Breast epithelium (tissue), 4 donors: Measurements from ENCODE around the gene NME7. TPM values are rescaled to one million over a fixed set of nuclear protein-coding genes. Genes with fewer than 3 reads are reported as not detected.

Source experiments
- DNase-seq, 2 donors: peaks; one replicate each; pipeline ENCODE4 v3.0.0-alpha.2; 2019; ENCODE audit warnings: low spot score in 2 of 2
- H3K27ac ChIP-seq, 2 donors: fragments of 200-600 bp; sonication (generic) in 1 of 2; one replicate each; pipeline ENCODE4 v1.5.1; 2016 to 2019; ENCODE audit warnings: mild to moderate bottlenecking in 1 of 2
- H3K27me3 ChIP-seq, 2 donors: fragments of 200-600 bp; sonication (generic) in 1 of 2; one replicate each; pipeline versions ENCODE4 v1.5.1 to v1.6.0; 2017 to 2019; ENCODE audit warnings: control low read depth in 1 of 2, mild to moderate bottlenecking in 1 of 2
- H3K36me3 ChIP-seq: fragments of 200-600 bp; one replicate; pipeline ENCODE4 v1.5.1; 2019
- H3K4me1 ChIP-seq, 2 donors: fragments of 200-600 bp; sonication (generic); one replicate each; pipeline ENCODE4 v1.5.1; 2016 to 2019; ENCODE audit warnings: control low read depth in 1 of 2
- H3K4me3 ChIP-seq, 3 donors: fragments of 200-600 bp; sonication (generic); 1 replicate in 2 of 3; 2 replicates in 1 of 3; pipeline ENCODE4 v1.5.1; 2016 to 2019; ENCODE audit warnings: mild to moderate bottlenecking in 3 of 3, moderate library complexity in 2 of 3
- H3K9me3 ChIP-seq, 2 donors: fragments of 200-600 bp; sonication (generic) in 1 of 2; one replicate each; pipeline ENCODE4 v1.5.1; 2016 to 2019; ENCODE audit warnings: control low read depth in 1 of 2
- CTCF ChIP-seq, 3 donors: fragments of 450-650 bp; IDR thresholded peaks; one replicate each; pipeline ENCODE4 v1.5.1; 2016 to 2017; ENCODE audit warnings: antibody characterized with exemption in 3 of 3, mild to moderate bottlenecking in 3 of 3, moderate library complexity in 3 of 3
- POLR2A ChIP-seq: fragments of 450-650 bp; IDR thresholded peaks from one replicate; pipeline ENCODE4 v1.6.1; 2016; ENCODE audit warnings: antibody characterized with exemption, mild to moderate bottlenecking, moderate library complexity
- POLR2AphosphoS5 ChIP-seq, 3 donors: sonication (generic); formaldehyde crosslinking; IDR thresholded peaks; one replicate each; pipeline ENCODE4 v1.6.1; 2017; ENCODE audit warnings: antibody characterized with exemption in 3 of 3
- intact Hi-C: fragments of 100-400 bp; cut with DNase I; formaldehyde crosslinking; loops from one replicate; pipeline ENCODE4 v1.15.1; 2023; ENCODE audit warnings: low total_unique reads
- total RNA-seq, 3 donors: library from RNA; depleted of rRNA; stranded (reverse); fragments of >200 nt; gene quantifications; one replicate each; pipeline ENCODE4 v1.1.0, GENCODE V29; 2016

NME7 gene
- total RNA-seq, 3 donors from 2014 or later = 13.0 to 22.8 (median 16.7) TPM

- H3K36me3 ChIP-seq = no peaks in the 10 kb centered on the region
- intact Hi-C loops = no loop called here
- no peak for DNase-seq
- H3K4me3 ChIP-seq = no peak overlapping the region
- H3K9me3 ChIP-seq = no peaks in the 10 kb centered on the region
- no peaks in the 10 kb centered on the region for H3K4me1 ChIP-seq
- no peaks in the 10 kb centered on the region for H3K27me3 ChIP-seq
- no peak overlapping the region for H3K27ac ChIP-seq
- no peak for TF ChIP-seq POLR2AphosphoS5 (IDR thresholded peaks at IDR 0.05)
- no peak for TF ChIP-seq CTCF (IDR thresholded peaks at IDR 0.05)
- TF ChIP-seq POLR2A = no peak
Measured at GRCh38 chr1:169196581-169196980, 171.0 kb downstream of the NME7 start.

DNA sequence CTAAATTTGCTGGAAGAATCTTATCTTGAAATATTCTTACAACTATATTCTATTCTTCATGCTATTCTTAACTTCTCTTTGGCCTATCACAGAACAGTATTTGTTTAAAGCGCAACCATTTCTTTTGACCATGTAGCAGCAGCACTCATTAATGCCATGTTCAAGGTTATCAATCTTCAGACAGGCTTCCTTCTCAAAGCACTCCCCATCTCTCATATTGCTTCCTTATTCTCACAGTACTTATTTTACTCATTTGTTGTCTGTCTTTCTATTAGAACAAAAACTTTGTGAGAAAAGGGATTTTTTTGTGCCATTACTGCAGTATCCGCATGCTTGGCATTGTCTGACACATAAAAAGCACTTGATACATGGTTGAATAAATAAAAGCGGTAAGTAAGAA, 171.4 kb downstream of the NME7 start:
- intact Hi-C loops = no loop called here
- Histone ChIP-seq H3K27ac (no peak overlapping the region), H3K27me3 (no peaks in the 10 kb centered on the region), H3K9me3 (no peaks in the 10 kb centered on the region), H3K4me1 (no peaks in the 10 kb centered on the region), H3K36me3 (no peaks in the 10 kb centered on the region), H3K4me3 (no peak overlapping the region)
- TF ChIP-seq POLR2AphosphoS5 (IDR thresholded peaks at IDR 0.05) (no peak), CTCF (IDR thresholded peaks at IDR 0.05) (no peak), POLR2A (no peak)
- DNase-seq = no peak

DNA sequence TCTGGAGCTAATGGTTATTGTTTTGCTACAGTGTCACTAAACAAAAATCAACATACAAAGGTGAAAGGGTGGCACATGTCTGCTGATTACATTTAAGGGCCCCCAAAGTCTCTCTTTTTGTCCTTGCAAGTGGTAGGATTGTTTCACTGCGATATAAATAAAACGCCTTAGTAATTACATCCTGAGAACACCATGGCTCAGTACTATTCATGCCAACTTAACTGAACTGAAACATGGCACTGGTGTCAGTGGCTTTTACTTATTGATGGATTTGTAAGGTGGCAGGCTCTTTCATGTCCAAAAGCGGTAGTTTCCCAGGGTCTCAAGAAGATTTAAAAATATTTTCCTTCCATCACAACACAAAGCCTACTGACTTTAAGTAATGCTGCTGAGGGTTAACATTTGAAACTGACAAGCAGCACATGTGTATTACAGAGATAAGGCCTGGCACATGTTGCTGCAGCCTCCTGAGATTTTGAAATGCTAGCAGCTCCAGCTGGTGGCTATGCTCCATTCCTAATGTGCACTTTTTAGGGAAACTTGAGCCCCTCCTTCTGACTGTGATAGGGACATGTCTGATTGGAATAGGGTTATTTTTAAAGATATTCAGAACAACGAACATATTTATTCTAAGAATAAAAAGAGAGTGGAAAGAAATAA, 174.3 kb downstream of the NME7 start:
- no peak overlapping the region for H3K4me3 ChIP-seq
- H3K9me3 ChIP-seq = no peaks in the 10 kb centered on the region
- no peaks in the 10 kb centered on the region for H3K4me1 ChIP-seq
- DNase-seq = no peak
- H3K27ac ChIP-seq = no peak overlapping the region
- intact Hi-C loops = no loop called here
- H3K27me3 ChIP-seq = no peaks in the 10 kb centered on the region
- H3K36me3 ChIP-seq = no peaks in the 10 kb centered on the region
- TF ChIP-seq POLR2A (no peak), CTCF (IDR thresholded peaks at IDR 0.05) (no peak), POLR2AphosphoS5 (IDR thresholded peaks at IDR 0.05) (no peak)

GRCh38 chr1:169186106-169186505, 181.5 kb downstream of the NME7 start:
- TF ChIP-seq POLR2AphosphoS5 (IDR thresholded peaks at IDR 0.05) (no peak), POLR2A (no peak), CTCF (IDR thresholded peaks at IDR 0.05) (no peak)
- Histone ChIP-seq H3K36me3 (no peaks in the 10 kb centered on the region), H3K9me3 (no peaks in the 10 kb centered on the region), H3K27ac (no peak overlapping the region), H3K4me3 (no peak overlapping the region), H3K27me3 (no peaks in the 10 kb centered on the region), H3K4me1 (no peaks in the 10 kb centered on the region)
- DNase-seq = no peak
- intact Hi-C loops = no loop called here

GRCh38 chr1:169184812-169185211, 182.8 kb downstream of the NME7 start:
- Histone ChIP-seq H3K4me1 (no peaks in the 10 kb centered on the region), H3K27ac (no peak overlapping the region), H3K27me3 (no peaks in the 10 kb centered on the region), H3K4me3 (no peak overlapping the region), H3K9me3 (no peaks in the 10 kb centered on the region), H3K36me3 (no peaks in the 10 kb centered on the region)
- no peak for TF ChIP-seq CTCF (IDR thresholded peaks at IDR 0.05)
- no peak for TF ChIP-seq POLR2A
- no peak for TF ChIP-seq POLR2AphosphoS5 (IDR thresholded peaks at IDR 0.05)
- intact Hi-C loops = no loop called here
- DNase-seq = no peak
